T follicular helper cell (primary cell): Measurements from ENCODE around the gene NXT1.
"Not testable (repeated sequence)": the region's sequence is repeated elsewhere in the genome, so short reads cannot be mapped to it uniquely, and the experiment has no call there.

Source experiments
- DNase-seq: peaks from one replicate; pipeline ENCODE4 v3.0.0-alpha.2; 2020; ENCODE audit warnings: low read depth
- total RNA-seq, 2 experiments: gene quantifications; one replicate each; lab custom pipeline; 2026; lab: John Stamatoyannopoulos, UW

NXT1 gene
- total RNA-seq, result 28.8 to 61.4 reads per million in 2 experiments

GRCh38 chr20:23350196-23350903, at the start of gene NXT1:
Gene NXT1, plus strand, starts transcription at chr20:23350791. Its CDS starts 3,251 bp downstream, at chr20:23354042.
- peak; percentile 92 for DNase-seq

GRCh38 chr20:23301436-23302050, 49.0 kb upstream of the NXT1 start:
- no peak for DNase-seq

GRCh38 chr20:23302386-23302785, 48.2 kb upstream of the NXT1 start:
- DNase-seq, result no peak

- DNase-seq, result no peak
Observed at GRCh38 chr20:23302801-23303200, 47.8 kb upstream of the NXT1 start.

GRCh38 chr20:23303325-23304102, 47.1 kb upstream of the NXT1 start:
- DNase-seq, result no peak

- DNase-seq, result no peak
Observed at GRCh38 chr20:23304616-23305015, 46.0 kb upstream of the NXT1 start.

GRCh38 chr20:23305098-23305497, 45.5 kb upstream of the NXT1 start:
- DNase-seq, result no peak

GRCh38 chr20:23307393-23307792, 43.2 kb upstream of the NXT1 start:
- DNase-seq, result not testable (repeated sequence)

- DNase-seq, result no peak
Observed at GRCh38 chr20:23308024-23308423, 42.6 kb upstream of the NXT1 start.

GRCh38 chr20:23308908-23309307, 41.7 kb upstream of the NXT1 start:
- DNase-seq, result no peak

GRCh38 chr20:23309781-23310180, 40.8 kb upstream of the NXT1 start:
- DNase-seq, result no peak

GRCh38 chr20:23311947-23312506, 38.6 kb upstream of the NXT1 start:
- DNase-seq, result no peak

- DNase-seq, result no peak
Observed at GRCh38 chr20:23313271-23313670, 37.3 kb upstream of the NXT1 start.

GRCh38 chr20:23314699-23315098, 35.9 kb upstream of the NXT1 start:
- DNase-seq, result no peak

- DNase-seq, result no peak
Observed at GRCh38 chr20:23315099-23315498, 35.5 kb upstream of the NXT1 start.

- no peak for DNase-seq
Observed at GRCh38 chr20:23316626-23317025, 34.0 kb upstream of the NXT1 start.

- no peak for DNase-seq
Observed at GRCh38 chr20:23317081-23317480, 33.5 kb upstream of the NXT1 start.

GRCh38 chr20:23318347-23318746, 32.2 kb upstream of the NXT1 start:
- DNase-seq, result no peak

- no peak for DNase-seq
Observed at GRCh38 chr20:23320317-23320716, 30.3 kb upstream of the NXT1 start.

- no peak for DNase-seq
Observed at GRCh38 chr20:23325107-23325506, 25.5 kb upstream of the NXT1 start.

GRCh38 chr20:23326774-23327173, 23.8 kb upstream of the NXT1 start:
- no peak for DNase-seq

- DNase-seq, result no peak
Observed at GRCh38 chr20:23327617-23328333, 22.8 kb upstream of the NXT1 start.
